IMR-90 (cell line): ENCODE measurements around the gene MINK1.

ENCODE experiments used
- BHLHE40 ChIP-seq: fragments of 150-350 bp; IDR thresholded peaks from 2 replicates; pipeline ENCODE4 v1.6.1; 2016; ENCODE audit warnings: mild to moderate bottlenecking, low read depth, low read length
- CEBPB ChIP-seq: IDR thresholded peaks from 2 replicates; pipeline ENCODE4 v1.6.1; 2012; ENCODE audit warnings: low read depth, low read length, improper control_type of control experiment
- CHD1 ChIP-seq: IDR thresholded peaks from 2 replicates; pipeline ENCODE4 v1.6.1; 2012; ENCODE audit warnings: low read depth, low read length, improper control_type of control experiment
- MAFK ChIP-seq: IDR thresholded peaks from 2 replicates; pipeline ENCODE4 v1.6.1; 2012; ENCODE audit warnings: low read depth, low read length, improper control_type of control experiment
- POLR2A ChIP-seq: IDR thresholded peaks from 2 replicates; pipeline ENCODE4 v1.6.1; 2012; ENCODE audit warnings: mild to moderate bottlenecking, low read depth, low read length
- RAD21 ChIP-seq: IDR thresholded peaks from 2 replicates; pipeline ENCODE4 v1.6.1; 2012; ENCODE audit warnings: low read length, improper control_type of control experiment
- SMC3 ChIP-seq: fragments of 150-350 bp; IDR thresholded peaks from 2 replicates; pipeline ENCODE4 v1.6.1; 2016; ENCODE audit warnings: low read depth, mild to moderate bottlenecking, antibody characterized with exemption, low read length, moderate library complexity
- TF ChIP-seq, protein P1 (sequence below): conservative IDR thresholded peaks from 2 replicates; pipeline ENCODE4 v1.5.1; 2012; ENCODE audit warnings: mild to moderate bottlenecking, low read depth, low read length, improper control_type of control experiment
- TF ChIP-seq, protein P2 (sequence below): fragments of 150-350 bp; IDR thresholded peaks from 2 replicates; pipeline ENCODE4 v1.6.1; 2017; ENCODE audit warnings: mild to moderate bottlenecking, antibody characterized with exemption, low read length, low read depth

DNA sequence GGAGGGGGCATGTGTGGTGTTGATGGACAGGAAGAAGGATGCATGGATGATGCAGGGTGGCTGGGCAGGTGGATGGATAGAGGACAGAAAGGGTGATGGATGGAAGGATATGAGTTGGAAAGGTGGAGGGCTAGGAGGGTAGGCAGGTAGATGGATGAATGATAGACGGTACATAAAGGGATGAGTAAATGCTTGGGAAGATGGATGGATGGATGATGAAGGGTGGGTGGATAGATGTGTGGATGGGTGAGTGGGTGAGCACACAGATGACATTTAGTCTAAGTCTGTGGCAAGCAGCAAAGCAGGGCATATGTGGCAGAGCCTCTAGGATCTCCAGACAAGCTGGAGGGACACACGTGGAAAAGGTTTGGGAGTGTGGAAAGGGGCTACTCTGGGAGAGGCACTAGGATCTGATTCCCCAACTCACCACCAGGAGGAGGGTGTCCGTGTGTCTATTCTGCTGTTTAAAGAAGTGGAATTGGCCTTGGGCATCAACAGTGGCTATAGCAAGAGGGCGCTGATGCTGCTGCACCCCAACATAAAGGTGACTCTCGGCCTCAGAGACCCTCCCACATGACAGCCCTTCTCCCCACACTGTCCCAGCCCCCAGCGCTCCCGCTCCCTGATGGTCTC, 18.0 kb upstream of the MINK1 start:
- TF ChIP-seq, protein P1, sequence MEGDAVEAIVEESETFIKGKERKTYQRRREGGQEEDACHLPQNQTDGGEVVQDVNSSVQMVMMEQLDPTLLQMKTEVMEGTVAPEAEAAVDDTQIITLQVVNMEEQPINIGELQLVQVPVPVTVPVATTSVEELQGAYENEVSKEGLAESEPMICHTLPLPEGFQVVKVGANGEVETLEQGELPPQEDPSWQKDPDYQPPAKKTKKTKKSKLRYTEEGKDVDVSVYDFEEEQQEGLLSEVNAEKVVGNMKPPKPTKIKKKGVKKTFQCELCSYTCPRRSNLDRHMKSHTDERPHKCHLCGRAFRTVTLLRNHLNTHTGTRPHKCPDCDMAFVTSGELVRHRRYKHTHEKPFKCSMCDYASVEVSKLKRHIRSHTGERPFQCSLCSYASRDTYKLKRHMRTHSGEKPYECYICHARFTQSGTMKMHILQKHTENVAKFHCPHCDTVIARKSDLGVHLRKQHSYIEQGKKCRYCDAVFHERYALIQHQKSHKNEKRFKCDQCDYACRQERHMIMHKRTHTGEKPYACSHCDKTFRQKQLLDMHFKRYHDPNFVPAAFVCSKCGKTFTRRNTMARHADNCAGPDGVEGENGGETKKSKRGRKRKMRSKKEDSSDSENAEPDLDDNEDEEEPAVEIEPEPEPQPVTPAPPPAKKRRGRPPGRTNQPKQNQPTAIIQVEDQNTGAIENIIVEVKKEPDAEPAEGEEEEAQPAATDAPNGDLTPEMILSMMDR = no peak
- TF ChIP-seq BHLHE40 (no peak), RAD21 (no peak), CEBPB (no peak), MAFK (no peak), POLR2A (no peak), SMC3 (no peak; the same call in 1 of the 2 replicates), CHD1 (no peak)
- TF ChIP-seq, protein P2, sequence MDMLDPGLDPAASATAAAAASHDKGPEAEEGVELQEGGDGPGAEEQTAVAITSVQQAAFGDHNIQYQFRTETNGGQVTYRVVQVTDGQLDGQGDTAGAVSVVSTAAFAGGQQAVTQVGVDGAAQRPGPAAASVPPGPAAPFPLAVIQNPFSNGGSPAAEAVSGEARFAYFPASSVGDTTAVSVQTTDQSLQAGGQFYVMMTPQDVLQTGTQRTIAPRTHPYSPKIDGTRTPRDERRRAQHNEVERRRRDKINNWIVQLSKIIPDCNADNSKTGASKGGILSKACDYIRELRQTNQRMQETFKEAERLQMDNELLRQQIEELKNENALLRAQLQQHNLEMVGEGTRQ = no peak
